ENCODE measurements around the gene C1orf53.

C1orf53 gene

DNA sequence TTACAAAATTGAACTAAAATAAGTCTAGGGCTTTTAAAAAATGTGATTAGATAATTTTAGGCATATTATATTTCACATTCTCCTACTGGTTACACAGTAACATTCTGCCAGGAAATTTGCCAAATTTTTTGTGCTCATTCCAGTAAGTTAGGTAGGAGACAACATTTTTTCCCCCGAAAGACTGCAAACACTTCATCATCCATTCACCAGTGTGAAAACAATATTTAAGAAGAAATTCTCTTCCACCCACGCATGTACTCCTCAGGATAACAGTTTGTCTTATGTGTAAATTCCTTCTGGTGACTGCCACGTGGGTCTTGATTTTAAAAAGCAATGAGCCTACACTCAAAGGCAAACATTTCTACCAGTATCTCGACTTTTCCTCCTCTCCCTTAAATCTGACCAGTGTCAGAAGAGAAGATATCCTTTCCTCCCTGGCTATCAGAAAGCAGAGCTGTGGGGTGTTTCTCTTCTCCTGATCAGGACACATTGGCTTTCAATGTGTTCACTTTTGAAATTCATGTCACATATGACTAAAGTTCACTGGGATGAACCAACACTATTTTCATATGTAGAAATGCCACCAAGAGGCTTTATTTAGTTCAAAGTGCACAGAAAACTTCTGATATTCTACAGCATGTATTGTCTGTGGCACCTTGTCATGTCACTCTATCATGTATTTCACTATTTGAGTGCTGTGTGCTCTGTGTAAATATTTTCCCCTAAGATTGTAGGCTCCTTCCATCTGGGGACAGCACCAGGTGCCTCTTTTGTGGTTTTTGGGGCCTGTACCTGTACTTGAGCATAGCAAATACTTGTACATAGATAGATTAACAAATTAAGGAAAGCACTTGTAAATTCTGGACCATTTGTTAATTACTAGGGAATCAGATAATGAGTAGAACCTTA, 53.3 kb downstream of the C1orf53 start:
- H3K27me3 ChIP-seq (ENCODE audit: insufficient read depth, low read length), result no peaks in the 10 kb centered on the region
- H3K79me2 ChIP-seq (ENCODE audit: insufficient read depth, low read length), result no peaks in the 10 kb centered on the region
- H2AFZ ChIP-seq (ENCODE audit: low read length), result no peak overlapping the region
- H3K4me2 ChIP-seq (ENCODE audit: low read length), result no peak overlapping the region
- no peaks in the 10 kb centered on the region for H4K20me1 ChIP-seq (ENCODE audit: insufficient read depth, low read length)
- H3K9ac ChIP-seq (ENCODE audit: low read length), result no peak overlapping the region
- H3K4me3 ChIP-seq (ENCODE audit: low read depth, low read length, poor library complexity, severe bottlenecking), result no peak overlapping the region
- H3F3A ChIP-seq (ENCODE audit: insufficient read depth, low read length), result no peaks in the 10 kb centered on the region
- no peak overlapping the region for H3K27ac ChIP-seq (ENCODE audit: low read depth, low read length, poor library complexity, severe bottlenecking)
- no peaks in the 10 kb centered on the region for H3K9me3 ChIP-seq (ENCODE audit: low read length)
- no peaks in the 10 kb centered on the region for H3K36me3 ChIP-seq (ENCODE audit: insufficient read depth, low read length)
- no peaks in the 10 kb centered on the region for H3K9me2 ChIP-seq (ENCODE audit: low read depth, low read length)
- H3K4me1 ChIP-seq (ENCODE audit: insufficient read depth, low read length, severe bottlenecking), result no peaks in the 10 kb centered on the region
- TF ChIP-seq, protein P1, sequence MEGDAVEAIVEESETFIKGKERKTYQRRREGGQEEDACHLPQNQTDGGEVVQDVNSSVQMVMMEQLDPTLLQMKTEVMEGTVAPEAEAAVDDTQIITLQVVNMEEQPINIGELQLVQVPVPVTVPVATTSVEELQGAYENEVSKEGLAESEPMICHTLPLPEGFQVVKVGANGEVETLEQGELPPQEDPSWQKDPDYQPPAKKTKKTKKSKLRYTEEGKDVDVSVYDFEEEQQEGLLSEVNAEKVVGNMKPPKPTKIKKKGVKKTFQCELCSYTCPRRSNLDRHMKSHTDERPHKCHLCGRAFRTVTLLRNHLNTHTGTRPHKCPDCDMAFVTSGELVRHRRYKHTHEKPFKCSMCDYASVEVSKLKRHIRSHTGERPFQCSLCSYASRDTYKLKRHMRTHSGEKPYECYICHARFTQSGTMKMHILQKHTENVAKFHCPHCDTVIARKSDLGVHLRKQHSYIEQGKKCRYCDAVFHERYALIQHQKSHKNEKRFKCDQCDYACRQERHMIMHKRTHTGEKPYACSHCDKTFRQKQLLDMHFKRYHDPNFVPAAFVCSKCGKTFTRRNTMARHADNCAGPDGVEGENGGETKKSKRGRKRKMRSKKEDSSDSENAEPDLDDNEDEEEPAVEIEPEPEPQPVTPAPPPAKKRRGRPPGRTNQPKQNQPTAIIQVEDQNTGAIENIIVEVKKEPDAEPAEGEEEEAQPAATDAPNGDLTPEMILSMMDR (IDR thresholded peaks at IDR 0.05; ENCODE audit: low read length), result no peak
